Ishikawa (cell line): ENCODE measurements around the gene GXYLT2.

Experiments
- CEBPB ChIP-seq: IDR thresholded peaks from 2 replicates; pipeline ENCODE4 v1.6.1; 2012
- CREB1 ChIP-seq: IDR thresholded peaks from 2 replicates; pipeline ENCODE4 v1.6.1; 2012; ENCODE audit warnings: low read depth
- EGR1 ChIP-seq: IDR thresholded peaks from 2 replicates; pipeline ENCODE4 v1.6.1; 2012
- EP300 ChIP-seq: IDR thresholded peaks from 2 replicates; pipeline ENCODE4 v1.6.1; 2012; ENCODE audit warnings: borderline replicate concordance
- FOXM1 ChIP-seq: IDR thresholded peaks from 2 replicates; pipeline ENCODE4 v1.6.1; 2012; ENCODE audit warnings: low read depth, borderline replicate concordance
- NFIC ChIP-seq: IDR thresholded peaks from 2 replicates; pipeline ENCODE4 v1.6.1; 2012
- RAD21 ChIP-seq: IDR thresholded peaks from 2 replicates; pipeline ENCODE4 v1.6.1; 2012; ENCODE audit warnings: low read depth
- TAF1 ChIP-seq: IDR thresholded peaks from 2 replicates; pipeline ENCODE4 v1.6.1; 2012; ENCODE audit warnings: low read depth, mild to moderate bottlenecking
- TCF12 ChIP-seq: IDR thresholded peaks from 2 replicates; pipeline ENCODE4 v1.6.1; 2012; ENCODE audit warnings: low read depth
- TEAD4 ChIP-seq: IDR thresholded peaks from 2 replicates; pipeline ENCODE4 v1.6.1; 2012
- YY1 ChIP-seq: IDR thresholded peaks from 2 replicates; pipeline ENCODE4 v1.6.1; 2012; ENCODE audit warnings: low read depth
- ZBTB7A ChIP-seq: IDR thresholded peaks from 2 replicates; pipeline ENCODE4 v1.6.1; 2012; ENCODE audit warnings: low read depth
- TF ChIP-seq, protein P1 (sequence below): IDR thresholded peaks from 2 replicates; pipeline ENCODE4 v1.6.1; 2012; ENCODE audit warnings: low read depth, mild to moderate bottlenecking
- TF ChIP-seq, protein P2 (sequence below): IDR thresholded peaks from 2 replicates; pipeline ENCODE4 v1.6.1; 2012
- TF ChIP-seq, protein P3 (sequence below): IDR thresholded peaks from 2 replicates; pipeline ENCODE4 v1.6.1; 2012

Gene GXYLT2

DNA sequence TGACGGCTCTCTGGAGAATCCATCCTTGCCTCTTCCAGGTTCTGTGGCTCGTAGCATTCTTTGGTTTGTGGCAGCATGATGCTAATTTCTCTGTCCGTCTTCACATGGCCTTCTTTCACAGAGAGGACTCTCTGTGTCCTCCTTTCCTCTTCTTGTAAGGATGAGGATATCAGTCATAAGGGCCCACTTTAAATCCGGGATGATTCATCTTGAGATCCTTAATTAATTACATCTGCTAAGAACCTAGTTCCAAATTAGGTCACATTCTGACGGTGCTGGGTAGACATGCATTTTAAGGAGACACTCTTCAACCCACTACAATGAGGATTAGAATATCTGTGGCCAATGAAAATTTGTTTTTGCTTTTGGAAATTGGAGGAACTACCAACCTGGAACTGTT is 15.7 kb upstream of the GXYLT2 start:
- TF ChIP-seq CEBPB = no peak
- TF ChIP-seq, protein P1, sequence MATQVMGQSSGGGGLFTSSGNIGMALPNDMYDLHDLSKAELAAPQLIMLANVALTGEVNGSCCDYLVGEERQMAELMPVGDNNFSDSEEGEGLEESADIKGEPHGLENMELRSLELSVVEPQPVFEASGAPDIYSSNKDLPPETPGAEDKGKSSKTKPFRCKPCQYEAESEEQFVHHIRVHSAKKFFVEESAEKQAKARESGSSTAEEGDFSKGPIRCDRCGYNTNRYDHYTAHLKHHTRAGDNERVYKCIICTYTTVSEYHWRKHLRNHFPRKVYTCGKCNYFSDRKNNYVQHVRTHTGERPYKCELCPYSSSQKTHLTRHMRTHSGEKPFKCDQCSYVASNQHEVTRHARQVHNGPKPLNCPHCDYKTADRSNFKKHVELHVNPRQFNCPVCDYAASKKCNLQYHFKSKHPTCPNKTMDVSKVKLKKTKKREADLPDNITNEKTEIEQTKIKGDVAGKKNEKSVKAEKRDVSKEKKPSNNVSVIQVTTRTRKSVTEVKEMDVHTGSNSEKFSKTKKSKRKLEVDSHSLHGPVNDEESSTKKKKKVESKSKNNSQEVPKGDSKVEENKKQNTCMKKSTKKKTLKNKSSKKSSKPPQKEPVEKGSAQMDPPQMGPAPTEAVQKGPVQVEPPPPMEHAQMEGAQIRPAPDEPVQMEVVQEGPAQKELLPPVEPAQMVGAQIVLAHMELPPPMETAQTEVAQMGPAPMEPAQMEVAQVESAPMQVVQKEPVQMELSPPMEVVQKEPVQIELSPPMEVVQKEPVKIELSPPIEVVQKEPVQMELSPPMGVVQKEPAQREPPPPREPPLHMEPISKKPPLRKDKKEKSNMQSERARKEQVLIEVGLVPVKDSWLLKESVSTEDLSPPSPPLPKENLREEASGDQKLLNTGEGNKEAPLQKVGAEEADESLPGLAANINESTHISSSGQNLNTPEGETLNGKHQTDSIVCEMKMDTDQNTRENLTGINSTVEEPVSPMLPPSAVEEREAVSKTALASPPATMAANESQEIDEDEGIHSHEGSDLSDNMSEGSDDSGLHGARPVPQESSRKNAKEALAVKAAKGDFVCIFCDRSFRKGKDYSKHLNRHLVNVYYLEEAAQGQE = no peak
- TF ChIP-seq YY1 = no peak
- no peak for TF ChIP-seq FOXM1
- TF ChIP-seq TAF1 = no peak
- TF ChIP-seq TCF12 = no peak
- TF ChIP-seq NFIC = no peak
- TF ChIP-seq EGR1 = no peak
- TF ChIP-seq, protein P2, sequence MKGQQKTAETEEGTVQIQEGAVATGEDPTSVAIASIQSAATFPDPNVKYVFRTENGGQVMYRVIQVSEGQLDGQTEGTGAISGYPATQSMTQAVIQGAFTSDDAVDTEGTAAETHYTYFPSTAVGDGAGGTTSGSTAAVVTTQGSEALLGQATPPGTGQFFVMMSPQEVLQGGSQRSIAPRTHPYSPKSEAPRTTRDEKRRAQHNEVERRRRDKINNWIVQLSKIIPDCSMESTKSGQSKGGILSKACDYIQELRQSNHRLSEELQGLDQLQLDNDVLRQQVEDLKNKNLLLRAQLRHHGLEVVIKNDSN = no peak
- TF ChIP-seq EP300 = no peak
- TF ChIP-seq ZBTB7A = no peak
- no peak for TF ChIP-seq CREB1
- TF ChIP-seq RAD21 = no peak
- no peak for TF ChIP-seq TEAD4
- TF ChIP-seq, protein P3, sequence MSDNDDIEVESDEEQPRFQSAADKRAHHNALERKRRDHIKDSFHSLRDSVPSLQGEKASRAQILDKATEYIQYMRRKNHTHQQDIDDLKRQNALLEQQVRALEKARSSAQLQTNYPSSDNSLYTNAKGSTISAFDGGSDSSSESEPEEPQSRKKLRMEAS = no peak

DNA sequence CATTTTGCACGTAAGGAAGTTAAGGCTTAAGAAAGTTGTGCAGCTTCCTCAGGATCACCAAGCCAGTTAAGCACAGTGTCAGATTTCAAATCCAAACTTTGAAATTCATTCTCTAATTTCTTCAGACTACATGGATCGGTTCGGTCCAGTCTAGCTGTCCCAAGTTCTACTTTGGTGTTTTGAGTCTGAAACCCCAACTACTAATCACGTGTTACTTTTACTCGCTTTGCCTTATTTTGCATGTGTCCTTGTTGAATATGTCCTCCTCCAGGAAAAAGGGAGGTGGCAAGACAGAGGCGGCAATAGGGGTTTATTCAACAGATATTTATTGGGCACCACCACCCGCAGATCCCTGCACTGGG is 522 bp upstream of the GXYLT2 start:
- TF ChIP-seq NFIC = no peak
- TF ChIP-seq, protein P2 = peak; percentile 47
- TF ChIP-seq, protein P3 = 0 out of 2 replicates have a peak, but pooled peaks have one; percentile 9

DNA sequence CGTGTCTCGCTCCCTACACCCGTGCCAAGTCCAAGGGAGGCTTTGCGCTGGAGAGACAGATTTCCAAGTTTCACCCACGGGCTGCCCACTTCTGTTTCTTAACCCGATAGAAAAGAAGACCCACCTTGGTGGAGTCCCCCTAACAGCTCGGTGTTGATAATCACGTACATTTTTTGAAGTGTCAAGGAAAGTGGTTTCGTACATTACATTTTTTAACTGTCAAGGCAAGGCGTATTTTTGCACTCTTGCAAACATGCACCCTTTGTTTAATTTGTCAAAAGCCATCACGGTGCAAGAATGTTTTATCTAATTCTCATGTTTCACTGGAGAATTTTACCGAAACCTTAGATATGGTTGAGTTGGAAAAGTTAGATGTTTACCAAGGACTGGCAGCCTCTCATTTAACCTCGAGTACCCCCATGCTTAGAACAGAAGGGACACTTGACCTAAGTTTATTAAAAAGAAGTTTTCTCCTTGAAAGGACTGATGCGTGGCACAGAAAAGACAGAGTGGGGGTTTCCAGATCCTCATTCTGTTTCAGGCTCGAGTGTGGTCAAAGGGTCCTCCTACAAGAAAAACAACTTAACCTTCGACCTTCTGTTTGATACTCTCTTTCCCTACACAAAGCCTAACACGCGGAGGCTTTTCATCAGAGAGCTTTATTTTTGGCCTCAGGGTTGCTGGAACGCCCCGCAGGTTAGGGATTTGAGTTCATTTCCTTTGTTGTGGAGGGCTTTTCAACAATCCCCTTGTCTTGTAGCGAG is 882 bp downstream of the GXYLT2 start:
- no peak for TF ChIP-seq YY1
- no peak for TF ChIP-seq EP300

DNA sequence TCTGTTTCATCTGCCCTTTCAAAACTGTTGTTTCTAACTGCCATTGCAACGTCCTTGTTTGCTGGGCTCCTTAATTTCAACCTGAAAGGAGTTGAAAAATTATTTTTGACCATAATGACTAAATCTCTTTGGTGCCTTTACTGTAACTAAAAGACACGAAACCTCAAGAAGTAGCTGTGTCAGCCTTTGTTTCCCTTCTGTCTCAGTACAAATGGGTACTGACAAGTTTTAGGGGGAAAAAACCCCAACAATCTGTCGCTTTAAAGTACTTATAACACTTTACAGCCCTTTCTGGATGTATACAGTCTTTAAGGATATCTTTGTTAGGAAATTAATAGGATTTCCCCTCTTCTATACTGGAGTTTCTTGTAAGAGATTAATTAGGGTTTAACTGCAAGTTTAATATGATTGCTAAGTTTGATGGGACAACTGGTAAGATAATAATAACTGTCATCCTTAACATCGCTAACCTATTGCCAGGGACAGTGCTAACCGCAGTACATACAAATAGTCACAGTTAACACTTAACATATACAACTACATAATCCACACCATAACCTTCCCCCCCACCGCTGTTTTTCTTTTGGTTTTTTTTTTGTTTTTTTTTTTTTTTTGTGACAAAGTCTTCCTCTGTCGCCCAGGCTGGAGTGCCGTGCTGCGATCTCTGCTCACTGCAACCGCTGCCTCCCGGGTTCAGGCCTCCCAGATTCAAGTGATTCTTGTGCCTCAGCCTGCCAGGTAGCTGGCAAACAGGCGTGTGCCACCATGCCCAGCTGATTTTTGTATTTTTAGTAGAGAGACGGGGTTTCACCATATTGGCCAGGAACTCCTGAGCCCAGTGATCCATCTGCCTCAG is 1.7 kb downstream of the GXYLT2 start:
- no peak for TF ChIP-seq NFIC
- no peak for TF ChIP-seq TEAD4
- no peak for TF ChIP-seq EGR1

DNA sequence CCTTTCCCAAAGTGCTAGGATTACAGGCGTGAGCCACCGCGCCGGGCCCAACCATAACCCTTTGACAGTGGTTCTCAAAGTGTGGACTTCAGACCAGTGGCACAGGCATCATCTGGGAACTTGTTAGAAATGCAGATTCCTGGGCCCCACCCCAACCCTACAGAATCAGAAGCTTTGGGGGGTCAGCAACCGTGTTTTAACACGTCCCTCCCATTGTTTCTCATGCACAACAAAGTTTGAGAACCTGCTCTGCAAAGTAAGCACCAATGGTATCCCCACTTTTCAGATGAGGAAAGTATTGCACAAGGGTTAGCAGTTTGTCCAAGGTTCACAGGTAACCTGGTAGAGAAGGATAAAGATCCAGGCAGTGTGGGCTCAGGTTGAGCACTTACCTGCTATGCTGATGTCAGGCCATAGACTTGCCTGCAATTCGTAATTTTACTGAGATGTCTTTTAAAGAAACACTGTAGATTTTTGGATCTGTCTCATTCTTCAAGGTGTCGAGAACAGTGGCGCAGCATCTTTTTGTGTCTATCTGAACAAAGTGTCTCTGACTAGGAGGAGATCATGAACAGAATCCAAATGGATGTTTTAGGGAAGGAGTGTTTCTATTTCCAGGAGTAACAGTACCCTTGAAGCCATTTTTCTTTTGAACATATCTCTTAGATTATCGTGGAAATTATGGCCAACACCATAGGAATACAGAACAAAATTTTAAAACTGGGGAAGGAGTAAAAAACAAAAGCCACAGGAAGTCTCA is 2.5 kb downstream of the GXYLT2 start:
- TF ChIP-seq CREB1 (no peak), FOXM1 (no peak), NFIC (no peak), TAF1 (no peak), TEAD4 (no peak), CEBPB (no peak), EP300 (no peak), YY1 (no peak), TCF12 (no peak), RAD21 (no peak), EGR1 (no peak), ZBTB7A (no peak)
- TF ChIP-seq, protein P2 = no peak
- TF ChIP-seq, protein P3 = no peak
- TF ChIP-seq, protein P1 = no peak
